Thyroid gland (tissue), 4 donors: Measurements from ENCODE around the gene SLCO3A1. TPM values are rescaled to one million over a fixed set of nuclear protein-coding genes. Genes with fewer than 3 reads are reported as not detected.

Experiments used
- DNase-seq, 2 donors: peaks; one replicate each; pipeline ENCODE4 v3.0.0-alpha.2; 2019
- H3K27ac ChIP-seq, 3 donors: fragments of 200-600 bp; sonication (generic); 1 replicate in 2 of 3; 2 replicates in 1 of 3; pipeline ENCODE4 v1.5.1; 2016 to 2019; ENCODE audit warnings: mild to moderate bottlenecking in 1 of 3, moderate library complexity in 1 of 3
- H3K27me3 ChIP-seq: fragments of 200-600 bp; sonication (generic); one replicate; pipeline ENCODE4 v1.5.1; 2019
- H3K36me3 ChIP-seq, 2 donors: fragments of 200-600 bp; sonication (generic); one replicate each; pipeline ENCODE4 v1.5.1; 2016 to 2019
- H3K4me1 ChIP-seq, 2 donors: fragments of 200-600 bp; sonication (generic); one replicate each; pipeline ENCODE4 v1.5.1; 2017 to 2019
- H3K4me3 ChIP-seq, 3 donors: fragments of 200-600 bp; sonication (generic); replicated peaks in 1 of 3; 1 replicate in 2 of 3; 2 replicates in 1 of 3; pipeline ENCODE4 v1.5.1; 2016; ENCODE audit warnings: mild to moderate bottlenecking in 1 of 3
- H3K9me3 ChIP-seq: fragments of 200-600 bp; sonication (generic); one replicate; pipeline ENCODE4 v1.5.1; 2017
- POLR2A ChIP-seq, 2 donors: fragments of 450-650 bp; IDR thresholded peaks; one replicate each; pipeline ENCODE4 v1.6.1; 2017; ENCODE audit warnings: antibody characterized with exemption in 2 of 2, mild to moderate bottlenecking in 2 of 2, moderate library complexity in 1 of 2
- WGBS, 2 donors: methylation state at CpG; one replicate each; pipeline ENCODE4 v1.1.5; 2017; 5-methylcytosine and 5-hydroxymethylcytosine counted together
- intact Hi-C: fragments of 100-400 bp; cut with DNase I; formaldehyde crosslinking; loops from one replicate; pipeline ENCODE4 v1.15.1; 2023
- total RNA-seq, 4 donors: library from RNA; depleted of rRNA; stranded (reverse); fragments of >200 nt; gene quantifications; one replicate each; pipeline ENCODE4 v1.2.3, GENCODE V29; 2016
- TF ChIP-seq, protein P1 (sequence below), 6 experiments: fragments of 200-600 bp in 3 of 6; fragments of 450-650 bp in 3 of 6; sonication (generic) in 3 of 6; IDR thresholded peaks; one replicate each; pipeline ENCODE4 v1.5.1; 2016 to 2019; ENCODE audit warnings: antibody characterized with exemption in 6 of 6, mild to moderate bottlenecking in 2 of 6, inconsistent platforms in 1 of 6, moderate library complexity in 1 of 6

Gene SLCO3A1
- total RNA-seq, 4 donors from 2014 or later, result 23.3 to 31.4 (median 28.0) TPM

DNA sequence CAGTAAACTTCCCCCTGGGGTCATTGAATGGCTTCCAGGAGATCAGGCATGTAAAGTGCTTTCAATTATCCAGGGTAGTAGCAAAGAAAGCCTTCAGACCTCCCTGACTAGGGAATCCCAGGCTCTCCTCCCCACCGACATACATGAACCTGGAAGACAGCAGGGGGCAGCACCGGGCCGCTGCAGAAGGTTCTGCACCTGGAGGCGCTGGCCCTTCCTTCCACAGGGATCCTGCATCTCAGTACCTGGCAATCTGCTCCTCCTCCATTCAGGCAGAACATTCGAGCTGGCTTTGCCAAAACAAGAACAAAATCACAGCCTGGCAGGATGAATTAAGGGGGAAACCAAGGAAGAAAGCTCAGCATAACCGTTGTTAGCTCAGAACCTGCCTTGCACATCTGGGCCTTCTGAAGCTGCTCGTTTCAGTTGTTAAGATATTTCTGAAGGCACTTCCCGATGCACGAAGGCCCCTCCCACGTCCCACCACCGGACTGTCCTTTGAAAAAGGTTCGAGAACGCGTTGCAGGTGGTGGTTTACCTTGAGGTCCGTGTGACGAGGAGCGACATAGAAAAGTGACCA is 237.7 kb downstream of the SLCO3A1 start:
- DNase-seq, result peak; percentile 79 to 84
- no peaks in the 10 kb centered on the region for H3K9me3 ChIP-seq
- intact Hi-C loops, result loop anchor here (10.0 kb wide), 1 partner anchor 624 kb away; no protein-coding TSS in a partner anchor
- no peak overlapping the region for H3K4me3 ChIP-seq
- H3K27ac ChIP-seq, result no peak overlapping the region
- H3K27me3 ChIP-seq, result no peaks in the 10 kb centered on the region
- TF ChIP-seq, protein P1, sequence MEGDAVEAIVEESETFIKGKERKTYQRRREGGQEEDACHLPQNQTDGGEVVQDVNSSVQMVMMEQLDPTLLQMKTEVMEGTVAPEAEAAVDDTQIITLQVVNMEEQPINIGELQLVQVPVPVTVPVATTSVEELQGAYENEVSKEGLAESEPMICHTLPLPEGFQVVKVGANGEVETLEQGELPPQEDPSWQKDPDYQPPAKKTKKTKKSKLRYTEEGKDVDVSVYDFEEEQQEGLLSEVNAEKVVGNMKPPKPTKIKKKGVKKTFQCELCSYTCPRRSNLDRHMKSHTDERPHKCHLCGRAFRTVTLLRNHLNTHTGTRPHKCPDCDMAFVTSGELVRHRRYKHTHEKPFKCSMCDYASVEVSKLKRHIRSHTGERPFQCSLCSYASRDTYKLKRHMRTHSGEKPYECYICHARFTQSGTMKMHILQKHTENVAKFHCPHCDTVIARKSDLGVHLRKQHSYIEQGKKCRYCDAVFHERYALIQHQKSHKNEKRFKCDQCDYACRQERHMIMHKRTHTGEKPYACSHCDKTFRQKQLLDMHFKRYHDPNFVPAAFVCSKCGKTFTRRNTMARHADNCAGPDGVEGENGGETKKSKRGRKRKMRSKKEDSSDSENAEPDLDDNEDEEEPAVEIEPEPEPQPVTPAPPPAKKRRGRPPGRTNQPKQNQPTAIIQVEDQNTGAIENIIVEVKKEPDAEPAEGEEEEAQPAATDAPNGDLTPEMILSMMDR (IDR thresholded peaks at IDR 0.05), result peak in 5 of 6 experiments; percentile 14 to 70 (median 56)
- no peak for TF ChIP-seq POLR2A (IDR thresholded peaks at IDR 0.05)
- H3K36me3 ChIP-seq, result no peaks in the 10 kb centered on the region
- 59 to 61% methylated on average over 17 of the region's 17 CpGs for WGBS, 2 donors
- H3K4me1 ChIP-seq, result peaks cover 0 to 8% of the 10 kb centered on the region in 2 donors

DNA sequence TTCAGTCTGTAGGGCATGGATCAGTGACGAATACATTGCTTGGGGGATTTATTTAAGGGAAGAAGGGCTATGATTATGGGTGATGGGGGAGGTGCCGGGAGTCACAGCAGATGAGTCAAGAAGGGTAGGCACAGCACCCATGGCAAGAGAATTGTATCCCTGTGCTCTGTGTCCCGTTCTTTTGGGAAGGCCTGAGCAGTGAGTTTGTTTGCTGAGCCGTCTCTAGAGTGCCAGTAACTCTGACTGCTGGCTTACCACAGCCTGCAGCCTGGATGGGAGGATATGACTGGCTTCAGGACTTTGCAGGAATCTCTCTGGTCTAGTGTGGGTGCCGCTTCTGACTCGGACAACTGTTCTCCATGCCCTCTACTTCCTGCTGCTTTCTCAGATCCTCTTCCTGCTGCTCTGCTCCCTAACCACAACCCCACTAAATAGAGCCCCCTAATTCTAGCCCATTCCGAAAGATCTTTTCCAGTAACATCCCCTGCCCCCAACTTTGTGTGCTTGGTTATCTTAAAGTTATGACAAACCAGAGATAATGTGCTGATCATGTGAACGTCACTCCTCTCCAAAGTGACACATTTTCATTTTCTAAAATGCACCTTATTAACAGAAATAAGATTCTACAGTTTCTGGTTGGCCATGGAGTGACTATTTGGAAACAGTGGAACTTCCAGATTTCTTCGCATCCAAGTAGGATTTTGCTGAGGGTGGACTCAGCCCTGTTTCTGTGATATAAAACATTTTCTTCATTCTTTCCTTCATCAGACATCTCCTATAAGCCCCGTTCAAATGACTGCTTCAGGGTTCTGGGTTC is 239.0 kb downstream of the SLCO3A1 start:
- H3K9me3 ChIP-seq, result no peaks in the 10 kb centered on the region
- no peak for DNase-seq
- no peak overlapping the region for H3K27ac ChIP-seq
- no peaks in the 10 kb centered on the region for H3K36me3 ChIP-seq
- no peaks in the 10 kb centered on the region for H3K27me3 ChIP-seq
- H3K4me1 ChIP-seq, result no peaks in the 10 kb centered on the region
- TF ChIP-seq POLR2A (IDR thresholded peaks at IDR 0.05), result no peak
- TF ChIP-seq, protein P1 (IDR thresholded peaks at IDR 0.05), result no peak
- no peak overlapping the region for H3K4me3 ChIP-seq
- 90 to 91% methylated on average over 10 of the region's 10 CpGs for WGBS, 2 donors
- intact Hi-C loops, result loop anchor here (10.0 kb wide), 1 partner anchor 622 kb away; no protein-coding TSS in a partner anchor

DNA sequence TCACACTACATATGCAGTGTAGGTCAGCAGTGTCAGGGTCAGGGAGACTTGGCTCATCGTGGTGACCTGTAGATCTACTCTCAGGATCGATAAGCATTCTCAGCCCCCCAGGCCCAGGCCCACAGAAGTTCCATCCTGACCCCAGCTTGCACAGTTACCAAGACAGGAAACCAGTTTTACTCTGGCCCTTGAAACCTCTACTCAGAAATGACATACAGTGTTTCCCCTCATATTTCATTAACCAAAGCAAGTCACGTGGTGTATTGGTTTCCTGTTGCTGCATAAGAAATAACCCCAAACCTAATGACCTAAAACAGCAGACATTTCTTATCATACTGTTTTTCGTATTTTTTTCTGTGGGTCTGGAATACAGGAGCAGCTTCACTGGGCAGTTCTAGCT is 242.2 kb downstream of the SLCO3A1 start:
- WGBS, 2 donors, result 81 to 93% methylated on average over 4 of the region's 4 CpGs
- Histone ChIP-seq H3K4me3 (no peak overlapping the region), H3K4me1 (no peaks in the 10 kb centered on the region), H3K27ac (no peak overlapping the region), H3K27me3 (no peaks in the 10 kb centered on the region), H3K9me3 (no peaks in the 10 kb centered on the region), H3K36me3 (no peaks in the 10 kb centered on the region)
- TF ChIP-seq POLR2A (IDR thresholded peaks at IDR 0.05), result no peak
- TF ChIP-seq, protein P1 (IDR thresholded peaks at IDR 0.05), result no peak
- intact Hi-C loops, result loop anchor here (10.0 kb wide), 1 partner anchor 619 kb away; no protein-coding TSS in a partner anchor
- DNase-seq, result no peak

DNA sequence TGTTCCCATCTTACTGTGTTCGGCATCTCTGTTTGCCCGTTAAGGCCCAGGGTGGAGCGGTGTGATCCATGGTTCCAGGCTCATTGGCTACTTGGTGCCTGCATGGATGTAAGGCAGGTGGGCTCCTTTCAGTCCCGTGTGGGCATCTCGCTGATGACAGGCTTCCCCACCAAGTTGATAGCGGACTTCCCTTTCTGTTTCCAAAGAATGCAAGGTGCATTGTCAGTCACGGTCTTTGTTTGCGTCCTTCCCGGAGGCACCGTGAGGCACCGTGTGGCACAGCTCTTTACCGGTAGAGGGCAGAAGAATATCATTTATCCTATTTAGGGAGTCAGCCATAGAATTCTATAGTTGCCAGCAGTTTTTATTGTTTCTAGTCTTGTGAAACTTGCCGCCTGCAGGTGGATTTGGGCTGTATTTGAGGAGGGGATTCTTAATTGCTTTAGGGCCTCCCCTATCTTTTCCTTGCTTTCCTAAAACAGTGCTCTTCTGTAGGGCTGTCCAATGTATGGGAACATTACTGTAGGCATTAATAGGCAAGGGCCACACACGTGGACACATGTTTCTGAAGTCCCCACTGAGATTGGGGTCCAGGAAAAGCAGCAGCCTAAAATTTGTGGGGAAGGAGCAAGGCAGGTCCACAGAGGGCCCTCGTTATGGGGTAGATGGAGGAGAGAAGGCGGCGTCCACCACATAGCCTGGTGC is 244.1 kb downstream of the SLCO3A1 start:
- intact Hi-C loops, result loop anchor here (10.0 kb wide), 1 partner anchor 617 kb away; no protein-coding TSS in a partner anchor
- H3K27ac ChIP-seq, result no peak overlapping the region
- no peak overlapping the region for H3K4me3 ChIP-seq
- H3K36me3 ChIP-seq, result no peaks in the 10 kb centered on the region
- no peaks in the 10 kb centered on the region for H3K4me1 ChIP-seq
- no peaks in the 10 kb centered on the region for H3K9me3 ChIP-seq
- peak; percentile 20 to 40 for DNase-seq
- H3K27me3 ChIP-seq, result no peaks in the 10 kb centered on the region
- TF ChIP-seq, protein P1 (IDR thresholded peaks at IDR 0.05), result peak in 5 of 6 experiments; percentile 27 to 75 (median 49)
- no peak for TF ChIP-seq POLR2A (IDR thresholded peaks at IDR 0.05)
- 41 to 48% methylated on average over 17 of the region's 17 CpGs for WGBS, 2 donors
